ENCODE data around the gene GLIS1. TPM values are rescaled to one million over a fixed set of nuclear protein-coding genes. Genes with fewer than 3 reads are reported as not detected.

GLIS1 gene
- total RNA-seq, 1 donor from 2014 or later = 17.4 TPM

GRCh38 chr1:53554592-53555305 is 184.2 kb downstream of the GLIS1 start:
- no peaks in the 10 kb centered on the region for H3K9me3 Mint-ChIP-seq (ENCODE audit: low read depth)
- TF ChIP-seq CTCF (IDR thresholded peaks at IDR 0.05) = no peak
- peak; percentile 58 for DNase-seq (ENCODE audit: low spot score)
- no peak overlapping the region for H3K4me3 Mint-ChIP-seq (ENCODE audit: unreplicated experiment)
- peaks cover 27% of the 10 kb centered on the region for H3K4me1 Mint-ChIP-seq (ENCODE audit: low read depth)
- no peaks in the 10 kb centered on the region for H3K27me3 Mint-ChIP-seq (ENCODE audit: low read depth)
- H3K27ac Mint-ChIP-seq (ENCODE audit: unreplicated experiment) = no peak overlapping the region
- H3K36me3 Mint-ChIP-seq (ENCODE audit: low read depth) = no peaks in the 10 kb centered on the region

GRCh38 chr1:53553734-53554509 is 185.0 kb downstream of the GLIS1 start:
- Mint-ChIP-seq H3K9me3 (ENCODE audit: low read depth) (no peaks in the 10 kb centered on the region), H3K27ac (ENCODE audit: unreplicated experiment) (no peak overlapping the region), H3K36me3 (ENCODE audit: low read depth) (peaks cover 4% of the 10 kb centered on the region), H3K4me1 (ENCODE audit: low read depth) (peaks cover 25% of the 10 kb centered on the region), H3K4me3 (ENCODE audit: unreplicated experiment) (no peak overlapping the region), H3K27me3 (ENCODE audit: low read depth) (no peaks in the 10 kb centered on the region)
- peak; percentile 58 for DNase-seq (ENCODE audit: low spot score)
- TF ChIP-seq CTCF (IDR thresholded peaks at IDR 0.05) = no peak

- H3K27ac Mint-ChIP-seq (ENCODE audit: unreplicated experiment) = no peak overlapping the region
- H3K27me3 Mint-ChIP-seq (ENCODE audit: low read depth) = no peaks in the 10 kb centered on the region
- peaks cover 25% of the 10 kb centered on the region for H3K4me1 Mint-ChIP-seq (ENCODE audit: low read depth)
- DNase-seq (ENCODE audit: low spot score) = peak; percentile 47
- peaks cover 6% of the 10 kb centered on the region for H3K36me3 Mint-ChIP-seq (ENCODE audit: low read depth)
- TF ChIP-seq CTCF (IDR thresholded peaks at IDR 0.05) = no peak
- no peak overlapping the region for H3K4me3 Mint-ChIP-seq (ENCODE audit: unreplicated experiment)
- H3K9me3 Mint-ChIP-seq (ENCODE audit: low read depth) = no peaks in the 10 kb centered on the region
Observed at GRCh38 chr1:53552981-53553733, 185.8 kb downstream of the GLIS1 start.

- DNase-seq (ENCODE audit: low spot score) = peak; percentile 72
- no peak overlapping the region for H3K4me3 Mint-ChIP-seq (ENCODE audit: unreplicated experiment)
Observed at GRCh38 chr1:53552146-53552861, 186.7 kb downstream of the GLIS1 start.

More at GRCh38 chr1:53552146-53552861, 186.7 kb downstream of the GLIS1 start:
- no peak overlapping the region for H3K27ac Mint-ChIP-seq (ENCODE audit: unreplicated experiment)
- H3K4me1 Mint-ChIP-seq (ENCODE audit: low read depth) = peaks cover 25% of the 10 kb centered on the region
- TF ChIP-seq CTCF (IDR thresholded peaks at IDR 0.05) = no peak
- peaks cover 6% of the 10 kb centered on the region for H3K36me3 Mint-ChIP-seq (ENCODE audit: low read depth)
- no peaks in the 10 kb centered on the region for H3K9me3 Mint-ChIP-seq (ENCODE audit: low read depth)
- no peaks in the 10 kb centered on the region for H3K27me3 Mint-ChIP-seq (ENCODE audit: low read depth)
